ENCODE measurements around the gene TGFBR3L. TPM values are rescaled to one million over a fixed set of nuclear protein-coding genes. Genes with fewer than 3 reads are reported as not detected.

TGFBR3L gene
- total RNA-seq, 1 donor from 2014 or later, result 1.2 TPM

DNA sequence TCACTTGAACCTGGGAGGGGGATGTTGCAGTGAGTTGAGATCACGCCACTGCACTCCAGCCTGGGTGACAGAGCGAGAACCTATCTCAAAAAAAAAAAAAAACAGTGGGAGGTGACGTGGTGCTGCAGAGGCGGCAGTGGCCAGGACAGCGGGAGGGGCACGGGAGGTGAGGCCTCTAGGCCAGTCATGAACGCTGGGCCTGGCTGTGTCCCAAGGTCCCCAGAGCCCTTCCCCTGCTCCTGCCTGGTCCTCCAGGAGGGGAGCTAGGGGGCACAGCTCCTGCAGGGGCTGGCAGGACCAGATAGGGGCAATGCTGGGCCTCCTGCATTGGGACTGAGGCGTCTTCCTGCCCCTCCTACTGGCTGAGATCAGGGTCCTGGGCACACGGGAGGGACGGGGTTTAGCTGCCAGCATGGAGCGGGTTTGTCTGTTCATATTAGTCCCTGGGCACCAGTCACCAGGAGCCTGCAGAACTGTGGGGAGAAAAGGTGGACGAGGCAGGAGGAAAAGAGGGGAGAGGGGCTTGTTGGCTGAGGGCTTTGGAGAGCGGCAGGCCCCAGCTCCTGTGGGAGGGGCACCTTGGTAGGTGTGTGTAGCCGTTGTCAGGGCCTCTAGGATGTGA, 6.4 kb upstream of the TGFBR3L start:
- intact Hi-C loops (cut with DNase I), result no loop called here
- Histone ChIP-seq H3K9me3 (no peaks in the 10 kb centered on the region), H3K36me3 (peaks cover 39% of the 10 kb centered on the region), H3K27ac (no peak overlapping the region), H3K4me3 (no peak overlapping the region), H3K4me1 (peaks cover 14% of the 10 kb centered on the region), H3K27me3 (no peaks in the 10 kb centered on the region)
- ATAC-seq, result no peak
- TF ChIP-seq, protein P1, sequence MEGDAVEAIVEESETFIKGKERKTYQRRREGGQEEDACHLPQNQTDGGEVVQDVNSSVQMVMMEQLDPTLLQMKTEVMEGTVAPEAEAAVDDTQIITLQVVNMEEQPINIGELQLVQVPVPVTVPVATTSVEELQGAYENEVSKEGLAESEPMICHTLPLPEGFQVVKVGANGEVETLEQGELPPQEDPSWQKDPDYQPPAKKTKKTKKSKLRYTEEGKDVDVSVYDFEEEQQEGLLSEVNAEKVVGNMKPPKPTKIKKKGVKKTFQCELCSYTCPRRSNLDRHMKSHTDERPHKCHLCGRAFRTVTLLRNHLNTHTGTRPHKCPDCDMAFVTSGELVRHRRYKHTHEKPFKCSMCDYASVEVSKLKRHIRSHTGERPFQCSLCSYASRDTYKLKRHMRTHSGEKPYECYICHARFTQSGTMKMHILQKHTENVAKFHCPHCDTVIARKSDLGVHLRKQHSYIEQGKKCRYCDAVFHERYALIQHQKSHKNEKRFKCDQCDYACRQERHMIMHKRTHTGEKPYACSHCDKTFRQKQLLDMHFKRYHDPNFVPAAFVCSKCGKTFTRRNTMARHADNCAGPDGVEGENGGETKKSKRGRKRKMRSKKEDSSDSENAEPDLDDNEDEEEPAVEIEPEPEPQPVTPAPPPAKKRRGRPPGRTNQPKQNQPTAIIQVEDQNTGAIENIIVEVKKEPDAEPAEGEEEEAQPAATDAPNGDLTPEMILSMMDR (IDR thresholded peaks at IDR 0.05), result no peak
- DNase-seq, result peak; percentile 61

DNA sequence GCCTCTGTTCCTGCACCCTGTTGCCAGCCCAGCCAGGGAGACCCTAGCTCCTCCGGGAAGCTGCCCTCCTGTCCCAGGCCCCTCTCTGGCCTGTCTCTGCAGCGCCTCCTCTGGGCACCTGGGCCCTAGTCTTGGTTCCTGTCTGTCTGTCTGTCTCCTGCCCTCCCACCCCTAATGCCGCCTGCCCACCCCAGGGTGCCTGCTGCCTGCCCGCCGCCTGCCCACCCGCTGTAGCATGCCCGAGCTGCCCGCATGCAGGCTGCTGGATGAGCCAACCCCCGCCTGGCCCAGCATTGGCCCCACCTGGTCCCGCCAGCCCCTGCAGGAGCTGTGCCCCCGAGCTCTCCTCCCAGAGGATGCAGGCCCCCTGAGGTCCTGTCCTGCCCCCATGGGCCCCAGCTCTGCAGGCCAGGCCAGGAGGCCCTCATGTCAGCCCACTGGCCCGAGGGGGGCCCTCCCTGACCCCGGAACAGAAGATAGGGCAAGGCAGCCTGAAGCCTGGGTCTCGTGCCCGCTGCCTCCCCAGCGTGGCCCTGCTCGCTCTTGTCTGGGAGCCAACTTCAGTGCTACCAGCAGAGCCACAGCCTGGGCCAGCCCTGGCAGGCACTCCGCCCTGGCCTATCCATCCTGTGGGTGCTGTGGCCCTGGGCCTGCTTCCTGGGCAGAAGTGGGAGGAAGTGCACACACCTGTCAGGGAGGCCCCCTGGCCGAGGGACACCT, 5.7 kb upstream of the TGFBR3L start:
- Histone ChIP-seq H3K4me3 (no peak overlapping the region), H3K9me3 (no peaks in the 10 kb centered on the region), H3K27me3 (no peaks in the 10 kb centered on the region), H3K4me1 (peaks cover 14% of the 10 kb centered on the region), H3K27ac (no peak overlapping the region), H3K36me3 (peaks cover 39% of the 10 kb centered on the region)
- TF ChIP-seq, protein P1 (IDR thresholded peaks at IDR 0.05), result no peak
- DNase-seq, result no peak
- intact Hi-C loops (cut with DNase I), result no loop called here
- ATAC-seq, result no peak

DNA sequence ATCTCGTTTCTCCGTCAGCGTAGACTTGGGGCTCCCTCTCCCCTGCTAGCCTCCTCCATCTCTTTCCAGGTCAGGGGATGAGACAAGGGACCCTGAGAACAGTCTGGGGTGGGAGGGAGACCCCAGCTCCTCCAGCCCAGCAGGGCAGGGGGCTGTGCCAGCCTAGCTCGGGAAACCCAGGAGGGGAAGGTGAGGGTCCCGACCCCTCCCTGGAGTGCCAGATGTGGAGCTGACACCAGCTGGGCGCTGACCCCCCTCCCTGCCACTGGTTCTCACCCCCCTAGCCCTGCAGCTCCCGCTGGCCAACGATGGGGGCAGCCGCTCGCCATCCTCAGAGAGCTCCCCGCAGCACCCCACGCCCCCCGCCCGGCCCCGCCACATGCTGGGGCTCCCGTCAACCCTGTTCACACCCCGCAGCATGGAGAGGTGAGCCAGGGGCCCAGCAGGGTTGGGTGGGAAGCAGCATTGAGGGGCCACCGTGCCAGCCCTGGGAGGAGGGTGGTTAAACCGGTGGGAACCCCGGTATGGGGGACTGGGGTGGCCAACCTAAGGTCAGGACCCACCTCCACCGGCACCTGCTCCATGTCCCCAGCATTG, 5.1 kb upstream of the TGFBR3L start:
- DNase-seq (no peak), ATAC-seq (no peak)
- Histone ChIP-seq H3K4me3 (no peak overlapping the region), H3K27me3 (no peaks in the 10 kb centered on the region), H3K4me1 (peaks cover 12% of the 10 kb centered on the region), H3K27ac (no peak overlapping the region), H3K36me3 (peaks cover 39% of the 10 kb centered on the region), H3K9me3 (no peaks in the 10 kb centered on the region)
- TF ChIP-seq, protein P1 (IDR thresholded peaks at IDR 0.05), result no peak
- intact Hi-C loops (cut with DNase I), result no loop called here

DNA sequence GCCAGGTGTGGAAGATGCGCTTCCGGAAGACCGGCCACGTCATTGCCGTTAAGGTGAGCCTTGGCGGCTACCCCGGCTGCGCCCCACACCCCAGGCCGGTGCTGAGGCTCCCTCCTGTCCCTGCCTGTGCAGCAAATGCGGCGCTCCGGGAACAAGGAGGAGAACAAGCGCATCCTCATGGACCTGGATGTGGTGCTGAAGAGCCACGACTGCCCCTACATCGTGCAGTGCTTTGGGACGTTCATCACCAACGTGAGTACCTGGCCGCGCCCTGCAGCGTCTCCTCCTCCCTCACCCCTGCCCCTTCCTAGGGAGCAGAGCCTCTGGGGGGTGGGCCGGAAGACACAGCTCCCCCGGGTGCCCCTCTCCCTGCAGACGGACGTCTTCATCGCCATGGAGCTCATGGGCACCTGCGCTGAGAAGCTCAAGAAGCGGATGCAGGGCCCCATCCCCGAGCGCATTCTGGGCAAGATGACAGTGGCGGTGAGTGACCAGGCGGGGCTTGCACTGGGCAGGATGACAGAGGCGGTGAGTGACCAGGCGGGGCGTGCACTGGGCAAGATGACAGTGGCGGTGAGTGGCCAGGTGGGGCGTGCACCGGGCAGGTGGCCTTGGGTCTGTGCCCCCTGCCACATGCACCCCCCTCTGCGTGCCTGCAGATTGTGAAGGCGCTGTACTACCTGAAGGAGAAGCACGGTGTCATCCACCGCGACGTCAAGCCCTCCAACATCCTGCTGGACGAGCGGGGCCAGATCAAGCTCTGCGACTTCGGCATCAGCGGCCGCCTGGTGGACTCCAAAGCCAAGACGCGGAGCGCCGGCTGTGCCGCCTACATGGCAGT, 4.1 kb upstream of the TGFBR3L start:
- no peak overlapping the region for H3K27ac ChIP-seq
- ATAC-seq (no peak), DNase-seq (peak; percentile 64)
- peaks cover 3% of the 10 kb centered on the region for H3K4me1 ChIP-seq
- peaks cover 8% of the 10 kb centered on the region for H3K27me3 ChIP-seq
- TF ChIP-seq, protein P1 (IDR thresholded peaks at IDR 0.05), result no peak
- peaks cover 39% of the 10 kb centered on the region for H3K36me3 ChIP-seq
- H3K4me3 ChIP-seq, result no peak overlapping the region
- no peaks in the 10 kb centered on the region for H3K9me3 ChIP-seq
- intact Hi-C loops (cut with DNase I), result no loop called here

DNA sequence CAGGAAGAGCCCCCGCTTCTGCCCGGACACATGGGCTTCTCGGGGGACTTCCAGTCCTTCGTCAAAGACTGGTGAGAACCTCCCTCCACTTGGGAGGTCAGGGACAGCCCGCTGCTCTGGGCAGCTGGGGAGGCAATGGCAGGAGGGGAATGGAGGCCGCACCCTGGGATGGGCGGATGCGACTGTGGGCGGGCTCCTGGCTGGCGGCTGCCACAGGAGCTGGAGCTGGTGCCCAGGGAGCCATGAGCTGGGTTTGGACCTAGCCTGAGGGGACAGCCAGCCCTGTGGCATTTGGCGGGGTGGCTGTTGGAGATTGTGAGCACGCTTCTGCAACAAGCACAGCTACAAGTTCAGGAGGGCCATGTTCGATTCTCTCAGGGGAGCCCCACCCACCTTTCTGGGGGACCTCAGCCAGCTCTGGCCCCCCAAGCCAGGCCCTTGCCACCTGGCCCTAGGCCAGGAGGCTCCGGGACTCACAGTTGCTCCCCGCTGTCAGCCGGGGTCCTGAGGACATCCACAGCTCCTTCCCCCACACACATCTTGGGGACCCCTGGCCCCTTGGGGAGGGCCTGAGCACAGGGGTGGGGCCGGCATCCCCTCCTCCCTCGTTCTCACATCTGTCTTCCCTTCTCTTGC, 3.0 kb upstream of the TGFBR3L start:
- TF ChIP-seq, protein P1 (IDR thresholded peaks at IDR 0.05), result no peak
- ATAC-seq, result no peak
- intact Hi-C loops (cut with DNase I), result no loop called here
- H3K4me1 ChIP-seq, result peaks cover 6% of the 10 kb centered on the region
- DNase-seq, result no peak
- no peaks in the 10 kb centered on the region for H3K9me3 ChIP-seq
- peaks cover 14% of the 10 kb centered on the region for H3K27me3 ChIP-seq
- peaks cover 39% of the 10 kb centered on the region for H3K36me3 ChIP-seq
- H3K4me3 ChIP-seq, result no peak overlapping the region
- H3K27ac ChIP-seq, result no peak overlapping the region
